Stimulated activated CD4-positive, alpha-beta T cell treated with anti-CD3 and anti-CD28 coated beads, Interleukin-2, amount 100 ng/mL, for 48 hours (primary cell): ENCODE results near the gene IFT20.
A peak's percentile ranks its signal among the peaks of the same experiment; 100 is the strongest.
"Not testable (repeated sequence)": the region's sequence is repeated elsewhere in the genome, so short reads cannot be mapped to it uniquely, and the experiment has no call there.

Experiments
- DNase-seq, 2 donors: peaks; one replicate each; pipeline ENCODE4 v3.0.0-alpha.2; 2020

IFT20 gene

DNA sequence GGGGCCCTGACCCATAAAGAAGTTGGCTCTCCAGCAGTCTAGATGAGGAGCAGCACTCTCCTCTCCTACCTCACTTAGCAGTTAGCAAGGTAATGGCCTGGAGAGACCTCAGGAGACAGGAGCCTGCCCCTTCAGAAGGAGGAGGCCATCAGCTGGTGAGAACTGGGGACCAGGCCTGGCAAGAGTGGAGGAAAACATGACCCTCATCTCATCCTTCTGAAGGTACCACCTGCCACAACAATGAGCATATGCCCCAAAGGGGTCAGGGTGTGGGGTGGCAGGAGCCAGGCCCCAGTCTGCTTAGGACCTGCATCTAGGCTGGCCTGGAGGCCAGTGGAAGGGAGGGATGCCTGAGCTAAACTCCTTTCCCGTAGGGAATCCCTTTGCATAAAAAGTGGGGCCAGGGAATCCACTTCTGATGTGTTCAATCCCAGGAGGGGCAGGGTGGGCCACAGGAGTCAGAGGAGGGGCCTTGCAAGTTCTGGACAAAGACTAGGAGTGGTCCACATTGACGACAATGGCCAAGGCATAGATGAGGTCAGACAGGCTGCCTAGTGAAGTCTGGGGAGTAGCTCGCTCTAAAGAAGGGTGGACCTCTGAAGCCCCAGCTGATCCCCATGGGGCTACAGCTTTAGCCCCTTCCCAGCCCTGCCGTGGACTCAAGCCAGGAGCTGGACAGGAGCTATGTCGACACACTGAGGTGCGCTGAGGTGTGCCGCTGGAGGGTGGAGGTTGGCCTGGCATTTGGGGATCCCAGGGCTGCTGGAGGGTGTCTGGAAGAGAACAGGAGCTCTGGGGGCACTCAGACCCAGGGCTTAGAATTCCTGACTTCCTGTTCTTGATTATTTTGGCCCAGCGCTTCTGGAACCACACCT is 28.7 kb upstream of the IFT20 start:
- no peak for DNase-seq

DNA sequence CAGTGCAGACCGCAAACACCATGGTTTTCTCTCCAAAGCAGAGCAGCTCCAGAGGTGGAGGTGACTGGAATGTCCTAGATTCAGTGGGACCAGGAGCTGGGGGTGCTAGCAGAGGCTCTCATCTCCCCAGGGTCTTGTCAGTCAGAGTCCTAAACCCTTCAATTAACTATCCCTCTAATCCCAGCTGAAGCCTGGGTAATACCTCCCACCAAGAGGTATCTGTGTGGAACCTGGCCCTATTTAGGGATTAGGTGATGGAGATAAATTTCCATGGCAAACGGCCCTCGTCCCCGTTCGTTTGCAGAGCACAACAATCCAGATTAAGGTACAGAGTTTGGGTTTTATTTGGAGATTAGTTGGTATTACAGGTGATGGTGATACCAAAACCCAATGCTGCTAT is 27.9 kb upstream of the IFT20 start:
- no peak for DNase-seq

DNA sequence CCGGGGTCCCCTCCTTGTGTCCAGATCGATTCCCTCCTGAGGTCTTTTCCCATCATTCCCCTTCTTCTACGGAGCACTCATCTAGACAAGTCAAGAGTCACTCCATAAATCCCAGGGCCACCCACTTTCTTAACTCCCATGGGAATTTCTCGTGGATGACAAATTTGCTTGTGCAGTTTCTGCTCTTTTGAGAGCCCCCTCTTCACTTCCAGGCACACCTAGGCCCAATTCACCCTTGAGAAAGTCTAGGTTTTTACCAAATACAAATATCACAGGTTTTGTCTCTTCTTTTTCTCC is 22.6 kb upstream of the IFT20 start:
- DNase-seq: no peak

DNA sequence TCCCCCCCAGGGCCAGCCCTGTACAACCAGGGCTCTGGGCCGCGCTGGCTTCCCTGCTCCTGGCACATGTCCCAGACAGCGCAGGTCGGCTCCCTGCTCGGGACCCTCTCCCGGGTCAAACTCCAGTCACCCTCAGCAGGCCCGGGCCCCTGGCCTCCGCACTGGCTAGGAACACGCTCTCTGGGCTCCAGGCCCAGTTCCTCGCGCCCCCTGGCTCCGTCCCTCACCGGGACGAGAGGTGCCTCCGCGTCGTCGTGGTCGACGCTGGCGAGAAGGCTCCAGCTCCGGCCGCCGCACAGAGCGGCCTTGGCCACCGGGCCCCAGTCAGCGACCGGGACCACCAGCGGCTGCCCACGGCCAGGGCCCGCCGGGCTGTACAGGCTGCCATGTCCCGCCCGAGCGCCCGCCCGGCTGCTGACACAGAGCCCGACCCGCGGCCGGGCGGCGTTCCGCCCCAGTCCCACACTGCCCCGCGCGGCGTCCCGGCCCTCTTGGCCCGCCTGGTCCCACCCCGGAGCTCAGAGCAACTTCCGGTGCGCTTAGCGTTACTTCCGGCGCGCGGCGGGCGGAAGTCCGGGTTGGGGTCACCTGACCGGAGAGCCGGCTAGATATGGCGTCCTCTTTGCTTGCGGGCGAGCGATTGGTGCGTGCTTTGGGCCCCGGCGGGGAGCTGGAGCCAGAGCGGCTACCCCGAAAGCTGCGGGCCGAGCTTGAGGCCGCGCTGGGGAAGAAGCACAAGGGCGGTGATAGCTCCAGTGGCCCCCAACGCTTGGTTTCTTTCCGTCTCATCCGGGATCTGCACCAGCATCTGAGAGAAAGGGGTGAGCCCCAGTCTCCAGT is 22.0 kb upstream of the IFT20 start, which contains the start of gene POLDIP2:
POLDIP2 (minus strand) TSS at position 467 of the 840 bp plus-strand sequence; CDS start at position 388, 79 bp downstream.
- DNase-seq: peak; percentile 95

DNA sequence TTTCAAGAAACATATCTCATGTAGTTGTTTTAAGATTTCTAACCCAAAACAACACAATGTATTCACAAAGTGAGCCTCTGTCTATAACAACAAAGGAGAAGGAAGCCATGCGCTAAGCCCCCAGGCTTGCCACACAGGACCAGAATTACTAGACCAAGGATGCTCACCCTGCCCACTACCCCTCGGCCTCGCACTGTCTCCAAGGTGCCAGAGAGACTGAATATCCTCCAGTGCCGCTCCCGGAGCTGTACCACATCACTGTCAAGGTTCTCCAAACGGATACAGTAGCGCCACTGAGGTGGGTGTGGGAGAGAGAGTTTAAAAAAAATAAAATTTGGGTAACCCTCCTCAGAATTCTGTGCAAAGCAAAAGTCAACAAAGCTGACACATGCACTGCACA is 15.0 kb upstream of the IFT20 start:
- DNase-seq: no peak

DNA sequence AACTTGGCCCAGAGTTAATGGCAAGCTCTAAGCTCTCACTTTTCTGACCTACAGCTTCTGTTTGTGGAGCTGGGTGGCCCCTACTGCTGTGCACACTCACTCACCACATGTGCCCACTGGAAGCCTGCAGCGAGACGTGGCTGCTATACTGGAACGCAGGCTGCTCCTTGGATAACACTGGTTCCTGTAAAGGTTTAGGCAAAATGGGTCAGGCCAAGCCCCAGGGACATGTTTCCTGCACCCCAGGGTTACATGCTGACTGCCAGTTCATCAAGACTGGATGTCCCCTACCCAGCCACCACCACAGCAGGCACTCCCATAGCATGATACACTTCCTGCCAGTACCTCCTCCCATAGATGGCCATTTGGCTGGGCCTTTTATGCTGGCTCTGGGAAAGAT is 13.7 kb upstream of the IFT20 start:
- no peak for DNase-seq

DNA sequence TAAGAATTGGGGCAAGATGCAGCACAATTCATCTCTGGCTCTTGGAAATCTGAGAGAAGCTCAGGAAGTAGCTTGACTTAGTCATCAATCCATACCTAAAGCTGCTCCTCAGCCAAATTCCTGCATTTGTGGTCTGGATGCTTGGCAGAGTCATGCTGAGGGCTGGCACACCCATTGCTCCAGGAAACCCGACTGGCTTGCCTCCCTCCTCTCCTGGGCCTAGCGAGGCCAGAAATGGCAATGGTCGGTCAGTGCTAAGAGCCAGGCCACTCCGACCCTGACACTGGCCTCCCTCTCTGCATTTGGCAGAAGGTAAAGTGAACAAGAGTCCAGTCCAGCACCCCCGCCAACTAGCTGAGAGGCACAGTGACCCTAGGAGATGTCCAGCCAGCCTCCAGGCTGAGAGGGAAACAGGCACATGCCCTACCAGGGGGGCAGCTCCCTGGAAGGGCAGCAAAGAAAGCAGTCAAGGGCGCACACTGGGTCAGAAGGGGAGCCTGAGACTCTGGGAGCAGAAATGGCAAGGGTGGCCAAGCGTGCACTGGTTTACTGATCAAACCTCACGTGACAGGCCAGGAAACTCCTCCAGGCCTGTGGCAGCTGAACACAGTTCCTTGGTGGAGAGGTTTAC is 12.1 kb upstream of the IFT20 start:
- no peak for DNase-seq

DNA sequence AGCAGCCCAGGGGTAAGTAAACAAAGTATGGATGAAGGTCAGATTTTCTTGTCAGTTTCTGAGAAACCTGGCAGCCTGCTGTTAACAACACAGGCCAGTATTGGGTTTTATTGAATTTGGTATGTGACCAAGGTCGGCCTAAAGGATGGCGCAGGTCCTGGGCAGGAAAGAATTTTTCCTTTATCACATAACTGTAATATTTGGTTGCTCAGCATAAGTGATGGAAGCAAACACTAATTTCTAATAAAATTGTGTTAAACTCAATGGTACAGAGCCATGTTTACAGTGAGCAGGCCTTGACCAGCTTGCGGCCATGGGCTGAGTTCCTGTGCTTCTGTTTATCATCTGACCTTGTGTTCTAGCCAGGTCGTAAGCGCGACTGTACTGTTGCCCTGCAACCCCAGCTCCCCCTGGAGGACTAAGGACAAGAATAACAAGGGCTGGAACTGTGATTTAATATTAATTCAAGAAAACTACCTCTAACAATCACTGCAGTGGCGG is 11.5 kb upstream of the IFT20 start:
- no peak for DNase-seq

DNA sequence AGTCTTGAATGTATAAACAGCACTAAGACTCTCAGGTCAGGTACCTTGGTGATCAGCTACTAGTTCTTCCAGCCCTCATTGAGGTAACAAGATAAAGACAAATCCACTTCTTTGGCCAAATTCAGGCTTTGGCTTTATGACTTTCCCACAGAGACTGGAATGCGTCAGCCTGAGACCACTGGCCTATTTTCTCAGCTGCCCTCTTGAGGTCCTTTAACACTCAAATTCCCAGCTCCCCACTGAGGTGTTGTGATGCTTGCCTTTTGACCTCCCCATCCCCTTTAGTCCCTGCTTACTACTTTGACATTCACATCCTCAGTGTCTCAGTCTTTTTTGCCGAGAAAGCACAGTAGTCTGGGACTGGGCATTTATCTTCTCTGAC is 10.9 kb upstream of the IFT20 start:
- DNase-seq: no peak

DNA sequence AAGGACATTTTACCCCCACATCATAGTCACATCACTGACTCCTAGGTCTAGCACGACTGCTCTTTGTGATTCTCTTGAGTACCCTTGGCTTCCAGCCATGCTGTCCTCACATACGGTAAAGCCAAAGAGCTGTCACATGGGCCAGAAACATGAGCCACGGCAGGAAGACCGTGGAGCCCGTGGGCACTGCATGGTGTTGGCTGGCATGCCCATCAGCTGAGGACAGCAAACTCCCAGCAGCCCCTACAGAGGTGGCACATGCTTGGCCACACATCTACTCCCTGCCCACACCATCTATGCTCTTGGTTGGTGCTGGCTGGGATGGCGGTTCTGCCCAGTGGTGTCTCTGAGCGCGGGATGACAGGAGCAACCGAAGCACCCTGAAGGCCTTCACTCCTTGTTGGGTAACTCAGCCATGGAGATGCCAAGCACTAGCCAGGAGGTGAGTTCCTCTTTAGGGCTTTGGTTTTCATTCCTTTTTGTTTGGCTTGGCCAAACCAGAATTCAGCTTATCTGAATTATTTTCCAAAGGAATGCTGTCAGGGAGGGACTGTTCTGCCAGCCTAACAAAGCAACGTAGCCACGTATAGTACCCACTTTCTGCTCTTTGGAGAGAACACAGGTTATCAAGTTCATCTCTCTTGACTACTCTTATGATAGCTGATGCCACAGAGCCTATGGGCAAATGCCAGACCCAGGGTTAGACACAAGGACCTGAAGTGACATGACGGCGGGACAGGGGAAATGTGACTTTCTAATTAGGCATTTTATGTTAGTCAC is 10.3 kb upstream of the IFT20 start:
- no peak for DNase-seq

DNA sequence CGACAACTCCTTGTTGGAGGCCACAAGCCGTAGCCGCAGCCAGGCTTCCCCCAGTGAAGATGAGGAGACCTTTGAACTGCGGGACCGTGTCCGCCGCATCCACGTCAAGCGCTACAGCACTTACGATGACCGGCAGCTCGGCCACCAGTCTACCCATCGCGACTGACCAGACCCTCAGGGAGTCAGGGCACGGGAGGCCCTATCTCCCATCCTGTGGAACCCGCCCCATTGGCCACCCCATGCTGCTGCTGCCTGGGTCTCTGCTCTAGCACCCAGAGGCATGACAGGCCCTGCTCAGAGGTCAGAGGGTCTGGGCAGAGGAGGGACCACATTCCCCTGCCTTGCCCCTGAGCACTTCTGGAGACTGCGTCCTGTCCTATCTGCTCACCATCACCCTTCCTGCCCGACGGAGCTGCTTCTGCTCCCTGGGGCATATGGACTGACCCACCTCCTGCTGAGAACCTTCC is 9.2 kb upstream of the IFT20 start:
- no peak for DNase-seq

DNA sequence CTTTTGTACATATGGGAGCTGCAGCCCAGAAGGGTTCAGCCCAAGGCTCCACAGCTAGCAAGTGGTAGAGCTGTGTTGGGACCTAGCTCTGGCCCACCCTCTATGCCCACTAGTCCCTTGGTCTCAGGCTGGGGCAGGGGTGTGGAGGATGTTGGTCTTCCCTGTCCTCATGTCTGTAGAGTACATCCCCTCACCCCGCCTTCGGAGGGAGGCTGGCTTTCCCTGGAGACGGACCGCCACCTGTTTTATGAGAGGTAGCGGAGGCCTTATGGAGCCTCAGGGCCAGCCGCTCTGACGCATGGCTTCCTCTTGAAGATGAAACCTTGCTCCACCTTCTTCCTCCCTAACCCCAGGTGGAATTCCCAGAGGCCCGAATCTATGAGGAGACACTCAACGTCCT is 8.7 kb upstream of the IFT20 start:
- DNase-seq: no peak

DNA sequence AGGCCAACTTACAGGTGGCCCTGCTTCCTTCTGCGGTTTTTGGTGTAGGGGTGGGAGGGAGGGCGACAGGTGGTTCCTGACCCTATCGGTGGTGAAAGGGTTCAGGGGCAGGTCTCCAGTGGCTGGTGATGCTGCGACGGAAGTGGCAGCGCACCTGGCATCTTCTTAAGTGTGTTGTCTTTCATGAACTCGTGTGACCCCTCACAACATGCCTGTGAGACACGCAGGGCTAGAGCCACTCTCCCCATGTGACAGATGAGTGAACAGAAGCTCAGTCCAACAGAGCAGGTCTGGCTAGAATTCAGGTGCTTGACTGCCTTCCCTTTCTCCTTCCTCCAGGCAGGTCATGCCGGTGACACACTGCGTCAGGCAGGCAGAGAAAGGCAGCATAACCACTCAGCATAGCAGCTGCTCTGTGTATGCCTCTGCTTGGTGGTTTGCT is 8.2 kb upstream of the IFT20 start:
- DNase-seq: no peak

DNA sequence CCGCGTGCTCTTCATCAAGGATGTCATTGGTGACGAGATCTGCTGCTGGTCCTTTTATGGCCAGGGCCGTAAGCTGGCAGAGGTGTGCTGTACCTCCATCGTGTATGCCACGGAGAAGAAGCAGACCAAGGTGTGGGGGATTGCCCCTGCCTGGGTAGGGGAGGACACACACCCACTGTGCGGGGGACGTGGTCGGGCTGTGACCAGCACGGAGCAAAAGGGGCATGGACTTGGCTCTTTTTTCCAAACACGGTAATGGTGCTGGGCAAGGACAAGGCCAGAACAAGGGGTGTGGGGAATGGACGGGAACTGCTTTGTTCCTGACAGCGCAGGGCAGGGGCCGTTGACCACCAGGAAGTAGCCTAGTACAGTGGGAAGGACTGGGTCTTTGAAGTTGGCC is 7.0 kb upstream of the IFT20 start:
- no peak for DNase-seq

DNA sequence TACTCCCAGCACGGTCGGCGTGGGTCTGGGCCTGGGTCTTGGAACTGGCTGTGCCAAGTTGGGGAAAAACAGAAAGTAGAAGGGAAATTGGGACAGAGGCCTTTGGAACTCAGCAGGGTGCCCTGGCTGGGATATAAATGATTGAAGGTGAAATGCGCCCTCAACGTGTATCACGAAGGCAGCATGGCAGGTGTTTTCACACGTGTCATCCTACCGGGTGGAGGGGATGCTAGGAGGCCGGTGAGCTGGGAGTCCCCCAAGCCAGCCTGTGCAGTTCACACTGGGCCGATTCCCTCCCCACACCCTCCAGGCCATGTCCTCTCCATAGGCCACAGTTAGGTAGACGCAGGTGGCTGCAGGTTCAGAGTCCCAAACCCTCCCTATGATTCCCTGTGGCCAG is 6.2 kb upstream of the IFT20 start:
- no peak for DNase-seq

DNA sequence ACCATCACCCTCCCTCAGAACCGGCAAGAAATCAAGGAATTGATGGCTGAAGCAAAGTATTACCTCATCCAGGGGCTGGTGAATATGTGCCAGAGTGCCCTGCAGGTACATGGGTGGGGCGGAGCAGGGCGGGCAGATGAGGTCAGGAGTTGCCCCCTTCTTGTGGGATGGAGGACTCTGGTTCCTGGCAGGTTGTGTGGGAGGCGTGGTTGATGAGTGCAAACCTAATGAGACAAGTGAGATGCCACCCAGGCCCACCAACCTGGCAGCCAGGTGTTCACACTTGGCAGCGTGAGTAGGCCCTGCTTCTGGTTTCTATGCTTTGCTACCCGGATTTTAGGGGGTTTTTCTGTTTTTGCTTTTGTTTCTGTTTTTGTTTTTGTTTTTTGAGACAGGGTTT is 5.1 kb upstream of the IFT20 start:
- DNase-seq: no peak

DNA sequence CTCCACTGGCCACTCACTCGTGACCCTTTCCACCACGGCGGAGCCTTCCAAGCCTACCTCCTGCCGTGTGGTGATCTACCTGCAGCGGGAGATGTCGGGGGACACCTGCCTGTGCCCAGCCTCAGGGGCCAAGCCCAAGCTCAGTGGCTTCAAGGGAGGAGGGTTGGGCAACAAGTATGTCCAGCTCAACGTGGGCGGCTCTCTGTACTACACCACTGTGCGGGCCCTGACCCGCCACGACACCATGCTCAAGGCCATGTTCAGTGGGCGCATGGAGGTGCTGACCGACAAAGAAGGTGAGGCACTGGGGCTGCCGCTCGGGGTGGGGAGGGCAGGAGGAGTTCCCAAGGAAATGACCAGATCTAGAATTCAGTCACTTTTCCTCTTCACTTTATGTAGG is 4.2 kb upstream of the IFT20 start:
- no peak for DNase-seq

DNA sequence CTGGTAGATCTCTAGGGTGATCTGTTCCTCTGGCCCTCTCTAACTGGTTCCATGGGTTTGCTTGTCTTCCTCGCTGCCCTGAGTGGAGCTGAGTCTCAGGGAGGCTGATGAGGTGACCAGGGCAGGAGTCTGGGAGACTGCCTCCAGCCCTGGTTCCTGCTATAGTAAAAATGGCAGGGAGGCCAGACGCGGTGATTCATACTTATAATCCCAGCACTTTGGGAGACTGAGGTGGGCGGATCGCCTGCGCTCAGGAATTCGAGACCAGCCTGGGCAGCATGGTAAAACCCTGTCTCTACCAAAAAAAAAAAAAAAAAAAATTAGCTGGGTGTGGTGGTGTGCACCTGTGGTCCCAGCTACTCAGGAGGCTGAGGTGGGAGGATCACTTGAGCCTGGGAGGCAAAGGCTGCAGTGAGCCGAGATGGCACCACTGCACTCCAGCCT is 3.5 kb upstream of the IFT20 start:
- DNase-seq: not testable (repeated sequence)

DNA sequence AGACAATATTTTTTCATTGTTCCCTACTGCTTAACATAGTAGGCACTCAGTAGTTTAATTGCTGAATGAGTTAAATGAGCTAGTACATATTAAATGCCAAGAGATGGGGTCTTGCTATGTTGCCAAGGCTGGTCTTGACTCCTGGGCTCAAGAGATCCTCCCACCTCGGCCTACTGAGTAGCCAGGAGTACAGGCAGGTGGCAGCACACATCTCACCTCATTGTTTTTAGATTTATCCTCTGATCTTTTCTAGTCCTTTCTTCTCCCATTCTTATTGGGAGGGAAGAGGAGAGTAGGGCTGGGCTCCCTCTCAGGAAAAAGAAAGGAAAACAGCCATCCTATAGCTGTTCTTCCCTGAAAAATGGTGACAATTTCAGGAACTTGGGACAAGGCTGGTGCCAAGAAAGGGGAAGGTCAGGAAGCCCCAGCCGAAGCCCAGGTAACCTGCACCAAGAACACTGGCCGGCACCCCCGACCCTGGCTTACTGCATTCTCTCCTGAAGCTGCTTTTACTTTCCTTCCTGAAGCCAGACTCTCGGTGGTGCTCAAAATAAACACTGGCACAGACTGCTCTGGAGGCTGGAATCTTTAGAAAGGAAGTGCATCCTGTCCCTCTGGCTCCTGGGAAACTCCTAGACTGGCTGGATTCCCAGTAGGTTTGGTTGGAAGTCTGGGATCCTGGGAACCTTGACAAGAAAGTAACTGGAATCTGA is 2.9 kb upstream of the IFT20 start:
- DNase-seq: no peak

DNA sequence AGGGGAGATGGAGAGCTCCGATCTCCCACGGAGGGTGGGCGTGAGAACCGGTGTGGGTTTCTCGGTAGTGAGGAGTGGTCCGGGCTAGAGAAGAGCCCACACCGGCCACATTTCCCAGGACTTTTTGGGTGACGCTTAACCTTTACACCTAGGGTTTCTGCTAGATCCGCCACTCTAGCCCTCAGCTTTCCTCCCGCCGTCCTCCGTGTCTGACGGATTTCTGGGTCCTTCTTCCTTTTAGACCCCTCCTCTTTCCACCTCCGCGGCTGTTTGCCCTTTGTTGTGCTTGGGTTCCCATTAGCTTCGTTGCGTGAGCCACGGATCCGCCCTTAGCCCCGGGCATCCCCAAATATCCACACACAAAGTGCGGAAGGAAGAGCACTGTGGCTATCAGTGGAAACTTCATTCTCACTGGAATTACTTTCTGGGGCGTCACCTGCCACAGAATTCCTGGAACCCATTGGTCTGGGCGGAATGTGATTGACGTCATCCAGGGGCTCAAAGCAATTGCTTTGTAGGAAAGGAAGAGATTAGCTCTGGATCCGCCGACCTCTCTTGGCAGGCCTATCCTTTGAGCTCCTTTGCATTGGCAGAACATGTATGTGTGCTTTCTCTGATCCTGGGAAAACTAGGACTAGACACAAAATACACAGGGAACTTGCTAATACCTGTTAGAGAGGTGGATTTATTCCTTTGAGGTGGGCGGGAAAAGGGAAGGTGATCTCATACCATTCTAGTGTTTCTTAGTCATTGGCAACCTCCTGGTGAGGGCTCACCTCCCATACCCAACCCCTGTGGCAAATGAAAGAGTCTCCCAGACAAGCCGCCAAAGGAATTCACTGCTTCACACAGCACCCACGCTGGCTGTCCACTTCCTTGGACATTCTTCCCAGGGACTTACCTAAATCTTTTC is 943 bp upstream of the IFT20 start:
- DNase-seq: peak in 1 of 2 donors; percentile 10
